Superior temporal gyrus (tissue), 1 donor: ENCODE measurements around the gene EPN3.

Experiments
- DNase-seq: peaks from one replicate; pipeline ENCODE4 v3.0.0-alpha.2; 2016; ENCODE audit errors: extremely low spot score

EPN3 gene

GRCh38 chr17:50534979-50535326 is 2.4 kb downstream of the EPN3 start:
- DNase-seq, result no peak

- DNase-seq, result peak; percentile 27
Observed at GRCh38 chr17:50535407-50535806, 2.9 kb downstream of the EPN3 start.

GRCh38 chr17:50536683-50537646 is 4.4 kb downstream of the EPN3 start:
- DNase-seq, result no peak

GRCh38 chr17:50537721-50538548 is 5.4 kb downstream of the EPN3 start:
- DNase-seq, result no peak

- DNase-seq, result no peak
Observed at GRCh38 chr17:50538549-50539410, 6.2 kb downstream of the EPN3 start.

- no peak for DNase-seq
Observed at GRCh38 chr17:50539762-50540559, 7.4 kb downstream of the EPN3 start.

GRCh38 chr17:50540560-50541401 is 8.2 kb downstream of the EPN3 start:
- no peak for DNase-seq

- DNase-seq, result no peak
Observed at GRCh38 chr17:50541402-50541715, 8.8 kb downstream of the EPN3 start.

- peak; percentile 81 for DNase-seq
Observed at GRCh38 chr17:50541716-50542688, 9.5 kb downstream of the EPN3 start.

GRCh38 chr17:50542795-50543774 is 10.6 kb downstream of the EPN3 start:
- DNase-seq, result no peak

GRCh38 chr17:50544516-50544915 is 12.0 kb downstream of the EPN3 start:
- DNase-seq, result no peak

- DNase-seq, result no peak
Observed at GRCh38 chr17:50545311-50545710, 12.8 kb downstream of the EPN3 start.

GRCh38 chr17:50546701-50547034 is 14.1 kb downstream of the EPN3 start:
- DNase-seq, result no peak

- peak; percentile 90 for DNase-seq
Observed at GRCh38 chr17:50547035-50547735, 14.7 kb downstream of the EPN3 start, which contains the start of gene SPATA20. TSS of gene SPATA20 (plus strand) at chr17:50547174. CDS start at chr17:50547209, 35 bp downstream.

- DNase-seq, result no peak
Observed at GRCh38 chr17:50547736-50548083, 15.2 kb downstream of the EPN3 start.

- DNase-seq, result no peak
Observed at GRCh38 chr17:50548831-50549230, 16.3 kb downstream of the EPN3 start.

GRCh38 chr17:50549256-50549941 is 16.9 kb downstream of the EPN3 start:
- DNase-seq, result no peak
